ENCODE data around the gene NOSTRIN.

GRCh38 chr2:168890006-168890782 lies 87.8 kb downstream of the NOSTRIN start, which contains the start of gene SPC25:
- TF ChIP-seq POLR2A (IDR thresholded peaks at IDR 0.05) (no peak), CTCF (IDR thresholded peaks at IDR 0.05) (peak in 1 of 4 donors; percentile 9)
